ENCODE results near the gene CEP192.

The CEP192 gene

DNA sequence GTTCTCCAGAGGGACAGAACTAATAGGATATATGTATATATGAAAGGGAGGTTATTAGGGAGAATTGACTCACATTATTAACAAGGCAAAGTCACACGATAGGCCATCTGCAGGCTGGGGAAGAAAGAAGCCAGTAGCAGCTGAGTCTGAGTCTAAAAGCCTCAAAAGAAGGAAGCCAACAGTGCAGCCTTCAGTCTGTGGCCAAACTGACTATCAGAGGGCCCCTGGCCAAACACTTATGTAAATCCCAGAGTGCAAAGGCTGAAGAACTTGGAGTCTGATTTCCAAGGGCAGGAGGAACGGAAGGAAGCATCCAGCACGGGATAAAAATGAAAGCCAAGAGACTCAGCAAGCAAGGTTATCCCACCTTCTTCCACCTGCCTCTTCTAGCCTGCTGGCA is 119.4 kb downstream of the CEP192 start:
- no peak for DNase-seq (ENCODE audit: low read depth)
- TF ChIP-seq, protein P1, sequence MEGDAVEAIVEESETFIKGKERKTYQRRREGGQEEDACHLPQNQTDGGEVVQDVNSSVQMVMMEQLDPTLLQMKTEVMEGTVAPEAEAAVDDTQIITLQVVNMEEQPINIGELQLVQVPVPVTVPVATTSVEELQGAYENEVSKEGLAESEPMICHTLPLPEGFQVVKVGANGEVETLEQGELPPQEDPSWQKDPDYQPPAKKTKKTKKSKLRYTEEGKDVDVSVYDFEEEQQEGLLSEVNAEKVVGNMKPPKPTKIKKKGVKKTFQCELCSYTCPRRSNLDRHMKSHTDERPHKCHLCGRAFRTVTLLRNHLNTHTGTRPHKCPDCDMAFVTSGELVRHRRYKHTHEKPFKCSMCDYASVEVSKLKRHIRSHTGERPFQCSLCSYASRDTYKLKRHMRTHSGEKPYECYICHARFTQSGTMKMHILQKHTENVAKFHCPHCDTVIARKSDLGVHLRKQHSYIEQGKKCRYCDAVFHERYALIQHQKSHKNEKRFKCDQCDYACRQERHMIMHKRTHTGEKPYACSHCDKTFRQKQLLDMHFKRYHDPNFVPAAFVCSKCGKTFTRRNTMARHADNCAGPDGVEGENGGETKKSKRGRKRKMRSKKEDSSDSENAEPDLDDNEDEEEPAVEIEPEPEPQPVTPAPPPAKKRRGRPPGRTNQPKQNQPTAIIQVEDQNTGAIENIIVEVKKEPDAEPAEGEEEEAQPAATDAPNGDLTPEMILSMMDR (IDR thresholded peaks at IDR 0.05; ENCODE audit: low read depth, low read length, missing control alignments), result no peak

DNA sequence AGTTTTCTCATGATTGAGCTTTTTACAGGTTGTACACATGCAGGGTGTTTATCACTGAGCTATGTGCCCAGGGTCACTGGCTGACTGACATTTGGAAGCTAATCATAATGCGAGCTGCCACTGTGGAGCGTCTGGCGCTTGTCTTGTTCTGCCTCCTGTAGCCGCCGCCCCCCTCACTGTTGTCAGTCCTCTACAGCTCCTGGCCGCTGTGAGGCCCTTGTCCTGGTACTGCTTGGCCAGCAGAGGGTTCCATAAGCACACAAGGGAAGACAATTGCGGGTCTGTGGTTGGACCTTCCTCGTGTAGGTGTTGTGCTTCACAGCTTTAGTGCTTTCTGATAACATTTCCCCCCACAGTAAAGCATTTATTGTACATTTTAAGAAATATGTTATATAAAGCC is 121.8 kb downstream of the CEP192 start:
- TF ChIP-seq, protein P1 (IDR thresholded peaks at IDR 0.05; ENCODE audit: low read depth, low read length, missing control alignments), result no peak
- no peak for DNase-seq (ENCODE audit: low read depth)
- H3K4me3 ChIP-seq (ENCODE audit: low read depth, low read length), result no peak overlapping the region

More for the DNA sequence above, 119.4 kb downstream of the CEP192 start:
- no peak overlapping the region for H3K4me3 ChIP-seq (ENCODE audit: low read depth, low read length)

DNA sequence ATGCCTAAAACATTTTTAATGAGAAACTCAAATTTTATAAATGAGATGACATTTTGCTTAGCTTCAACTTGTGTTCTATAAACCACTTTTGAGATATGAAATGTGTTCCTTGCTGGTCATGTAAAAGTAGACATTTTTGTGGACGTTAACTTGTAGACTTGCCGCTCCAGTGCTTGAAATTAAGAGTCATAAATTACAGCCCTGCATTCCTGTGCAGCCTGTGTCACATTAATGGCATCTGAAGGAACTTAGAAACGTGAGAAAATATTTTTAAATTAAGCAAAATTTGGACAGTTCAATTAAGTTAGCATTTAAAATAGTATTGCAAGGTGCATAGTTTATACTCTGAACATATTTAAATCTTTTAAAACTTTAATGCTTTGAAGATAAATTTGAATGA is 129.1 kb downstream of the CEP192 start:
- no peak overlapping the region for H3K4me3 ChIP-seq (ENCODE audit: low read depth, low read length)
- no peak for DNase-seq (ENCODE audit: low read depth)
- TF ChIP-seq, protein P1 (IDR thresholded peaks at IDR 0.05; ENCODE audit: low read depth, low read length, missing control alignments), result no peak

DNA sequence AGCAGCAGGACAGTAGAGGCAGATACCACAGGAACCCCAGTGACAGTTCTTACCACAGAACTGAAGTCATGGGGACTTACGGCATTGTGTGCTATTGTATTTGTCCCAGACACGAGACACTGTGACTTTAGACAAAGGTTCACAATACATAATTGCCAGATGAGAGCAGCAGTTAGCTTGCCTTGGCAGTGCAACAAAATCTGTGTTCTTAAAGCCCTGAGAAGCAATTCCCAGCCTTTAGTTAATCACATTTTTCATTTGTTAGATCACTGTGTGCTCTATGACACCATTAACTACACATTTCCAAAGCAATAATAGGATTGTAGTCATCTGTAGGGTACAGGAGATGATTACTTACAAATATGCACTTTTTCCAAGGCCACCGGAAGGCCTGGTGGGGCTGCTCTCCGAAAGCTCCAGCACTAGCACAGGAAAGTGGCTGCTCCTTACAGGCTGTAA is 129.8 kb downstream of the CEP192 start:
- TF ChIP-seq, protein P1 (IDR thresholded peaks at IDR 0.05; ENCODE audit: low read depth, low read length, missing control alignments), result no peak

DNA sequence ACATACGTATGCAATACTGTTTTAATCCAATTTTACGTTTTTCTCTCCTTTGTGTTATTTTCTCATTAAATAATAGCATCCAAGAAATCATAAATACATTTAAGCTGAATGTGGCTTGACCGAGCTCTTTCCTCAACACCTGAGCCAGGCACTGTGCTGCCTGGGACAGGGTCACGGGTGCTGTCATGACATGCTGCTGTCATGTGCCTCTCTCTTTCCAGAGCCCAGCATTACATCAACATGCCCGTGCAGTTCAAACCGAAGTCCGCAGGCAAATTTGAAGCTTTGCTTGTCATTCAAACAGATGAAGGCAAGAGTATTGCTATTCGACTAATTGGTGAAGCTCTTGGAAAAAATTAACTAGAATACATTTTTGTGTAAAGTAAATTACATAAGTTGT is 133.2 kb downstream of the CEP192 start:
- DNase-seq (ENCODE audit: low read depth), result no peak
- H3K4me3 ChIP-seq (ENCODE audit: low read depth, low read length), result no peak overlapping the region
- TF ChIP-seq, protein P1 (IDR thresholded peaks at IDR 0.05; ENCODE audit: low read depth, low read length, missing control alignments), result no peak

More for the DNA sequence above, 129.8 kb downstream of the CEP192 start:
- no peak overlapping the region for H3K4me3 ChIP-seq (ENCODE audit: low read depth, low read length)
- no peak for DNase-seq (ENCODE audit: low read depth)

DNA sequence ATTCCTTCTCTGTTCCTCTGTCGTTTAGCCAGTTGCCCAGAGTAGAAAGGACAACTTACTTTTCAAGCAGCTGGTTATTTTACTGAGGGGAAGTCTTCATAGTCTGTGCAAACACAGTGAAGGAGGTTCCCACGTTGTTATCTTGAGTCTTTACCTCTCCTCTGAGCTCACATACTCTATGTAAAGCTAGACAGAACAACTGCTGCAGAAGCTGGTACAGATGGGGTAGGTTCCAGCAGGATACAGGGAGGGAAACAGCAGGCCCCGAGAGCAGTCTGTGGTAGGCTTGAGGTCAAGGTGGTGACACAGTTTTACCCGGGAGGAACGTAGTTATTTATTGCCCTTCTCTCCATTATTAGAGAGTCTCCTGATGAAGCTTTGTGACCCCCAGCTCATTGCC is 134.0 kb downstream of the CEP192 start:
- no peak overlapping the region for H3K4me3 ChIP-seq (ENCODE audit: low read depth, low read length)
- DNase-seq (ENCODE audit: low read depth), result no peak
- TF ChIP-seq, protein P1 (IDR thresholded peaks at IDR 0.05; ENCODE audit: low read depth, low read length, missing control alignments), result no peak

DNA sequence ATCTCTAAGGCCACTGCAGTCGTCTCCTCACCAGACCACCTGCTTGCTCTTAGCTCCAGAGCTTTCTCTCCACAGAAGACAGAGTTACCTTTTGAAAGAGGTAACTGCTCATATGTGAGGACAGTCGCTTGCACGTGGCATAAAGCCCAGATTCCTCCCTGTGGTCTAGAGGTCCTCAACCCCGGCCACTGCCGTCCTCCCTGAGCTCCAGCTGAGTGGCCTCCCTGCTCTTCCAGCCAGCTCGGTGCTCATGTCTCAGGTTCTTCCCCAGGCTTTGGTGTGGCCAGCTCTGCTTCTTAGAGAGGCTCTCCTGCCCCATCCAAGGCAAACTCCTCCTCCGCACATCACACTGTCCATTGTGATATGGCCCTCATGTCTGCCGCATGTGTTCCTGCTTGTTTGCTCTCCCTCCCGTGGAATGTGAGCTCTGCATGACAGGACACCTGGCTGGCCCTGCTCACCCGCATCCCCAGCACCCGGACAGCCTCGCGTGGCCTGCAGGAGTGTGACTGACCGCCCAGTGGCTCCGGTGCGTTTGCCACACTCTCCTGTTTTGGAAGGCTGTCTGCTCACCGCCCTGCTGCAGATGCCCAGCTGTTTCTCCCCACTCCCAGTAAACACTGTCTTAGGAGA is 135.9 kb downstream of the CEP192 start:
- H3K4me3 ChIP-seq (ENCODE audit: low read depth, low read length), result no peak overlapping the region
- DNase-seq (ENCODE audit: low read depth), result no peak
- TF ChIP-seq, protein P1 (IDR thresholded peaks at IDR 0.05; ENCODE audit: low read depth, low read length, missing control alignments), result no peak

Measured in GM12864 (cell line).